ENCODE measurements around the gene ZPLD1.

ZPLD1 gene

DNA sequence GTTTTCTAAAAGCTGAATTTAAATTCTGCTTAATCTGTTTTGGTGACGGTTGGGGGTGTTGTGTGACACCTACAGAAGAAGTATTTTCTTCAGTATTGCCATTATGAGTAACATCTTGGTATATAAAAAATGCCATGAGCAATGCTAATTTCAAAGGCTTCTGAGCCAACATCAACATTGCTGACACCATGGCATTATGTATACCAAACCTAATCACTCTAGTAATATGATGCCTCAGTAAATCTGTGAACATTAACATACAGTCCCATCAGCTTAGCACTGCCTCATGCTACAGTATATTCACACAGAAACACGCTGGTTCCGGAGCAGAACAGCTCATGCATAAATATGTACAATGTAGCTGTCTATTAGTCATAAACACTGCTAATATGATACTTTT is 75.8 kb downstream of the ZPLD1 start:
- no peak for TF ChIP-seq SIN3A (IDR thresholded peaks at IDR 0.05; ENCODE audit: borderline replicate concordance, insufficient read depth, low read length)
- TF ChIP-seq REST (IDR thresholded peaks at IDR 0.05; ENCODE audit: insufficient read depth in 1 of 2, low read depth in 2 of 2, low read length in 2 of 2) = no peak
- no peak for TF ChIP-seq POLR2AphosphoS5 (IDR thresholded peaks at IDR 0.05; ENCODE audit: low read depth, low read length)
- no peak for TF ChIP-seq FOXP2 (optimal IDR thresholded peaks at IDR 0.05; ENCODE audit: borderline replicate concordance, extremely low read depth, extremely low read length, insufficient read depth)
- TF ChIP-seq TAF1 (IDR thresholded peaks at IDR 0.05; ENCODE audit: borderline replicate concordance, insufficient read depth, low read length) = no peak

- TF ChIP-seq TAF1 (IDR thresholded peaks at IDR 0.05; ENCODE audit: borderline replicate concordance, insufficient read depth, low read length) (no peak), POLR2AphosphoS5 (IDR thresholded peaks at IDR 0.05; ENCODE audit: low read depth, low read length) (no peak)
Observed at GRCh38 chr3:102511168-102511567, 76.4 kb downstream of the ZPLD1 start.

DNA sequence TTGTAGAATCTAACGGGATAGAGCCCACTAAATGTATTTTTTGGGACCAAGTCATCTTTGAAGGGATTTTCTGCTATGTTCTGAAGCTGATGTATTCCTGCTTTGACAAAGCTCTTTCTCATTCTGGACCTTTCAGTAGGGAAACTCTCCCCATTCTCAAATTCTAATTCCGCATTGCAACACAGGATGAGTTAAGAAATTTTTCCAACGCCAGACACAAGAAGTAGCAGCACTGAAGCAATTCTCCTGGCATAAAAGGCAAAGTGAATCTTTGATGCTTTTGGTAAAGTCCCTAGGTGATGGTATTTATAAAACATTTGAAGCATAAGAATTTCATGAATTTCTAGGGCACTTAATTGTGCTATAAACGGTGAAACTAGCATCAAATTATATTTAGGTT is 76.8 kb downstream of the ZPLD1 start:
- no peak for TF ChIP-seq TAF1 (IDR thresholded peaks at IDR 0.05; ENCODE audit: borderline replicate concordance, insufficient read depth, low read length)
- no peak for TF ChIP-seq FOXP2 (optimal IDR thresholded peaks at IDR 0.05; ENCODE audit: borderline replicate concordance, extremely low read depth, extremely low read length, insufficient read depth)
- TF ChIP-seq REST (IDR thresholded peaks at IDR 0.05; ENCODE audit: insufficient read depth in 1 of 2, low read depth in 2 of 2, low read length in 2 of 2) = no peak
- no peak for TF ChIP-seq POLR2AphosphoS5 (IDR thresholded peaks at IDR 0.05; ENCODE audit: low read depth, low read length)
- TF ChIP-seq SIN3A (IDR thresholded peaks at IDR 0.05; ENCODE audit: borderline replicate concordance, insufficient read depth, low read length) = no peak

DNA sequence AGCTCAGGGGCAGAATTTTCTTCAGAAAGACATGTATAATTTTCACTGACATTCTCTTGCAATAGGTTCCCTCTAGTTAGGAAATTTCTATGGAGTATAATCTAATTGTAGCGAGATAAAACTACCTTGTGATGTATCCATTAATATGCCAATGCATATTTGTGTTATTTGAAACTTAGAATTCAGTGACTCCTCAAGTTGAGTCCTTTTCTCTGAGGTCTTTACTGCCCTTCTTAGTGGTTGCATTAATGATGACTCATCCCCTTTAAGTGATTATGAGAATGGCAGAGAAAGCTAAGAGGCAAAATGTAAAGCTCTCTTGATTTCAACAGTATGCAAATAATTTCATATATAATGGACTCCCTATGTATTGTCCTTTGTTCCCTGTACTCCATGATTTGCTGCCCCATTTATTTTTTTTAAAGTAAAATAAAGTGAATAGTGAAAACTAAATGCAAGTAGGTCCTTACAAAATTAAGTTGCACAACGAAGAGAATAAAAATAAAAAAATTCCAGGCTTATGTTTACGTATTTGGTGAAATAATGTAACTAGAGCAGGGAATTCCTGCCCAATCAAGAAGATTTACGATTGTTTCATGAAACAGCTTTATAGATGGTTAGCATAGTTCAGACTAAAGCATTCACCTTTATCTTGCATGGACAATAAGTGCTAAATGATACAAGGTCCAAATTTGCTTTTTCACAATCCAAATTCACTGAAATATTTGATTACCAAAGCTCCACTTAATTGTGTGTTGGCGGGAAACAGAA is 78.1 kb downstream of the ZPLD1 start:
- TF ChIP-seq REST (IDR thresholded peaks at IDR 0.05; ENCODE audit: insufficient read depth in 1 of 2, low read depth in 2 of 2, low read length in 2 of 2) (no peak), POLR2AphosphoS5 (IDR thresholded peaks at IDR 0.05; ENCODE audit: low read depth, low read length) (no peak), FOXP2 (optimal IDR thresholded peaks at IDR 0.05; ENCODE audit: borderline replicate concordance, extremely low read depth, extremely low read length, insufficient read depth) (no peak)

GRCh38 chr3:102514241-102514640 is 79.4 kb downstream of the ZPLD1 start:
- TF ChIP-seq SIN3A (IDR thresholded peaks at IDR 0.05; ENCODE audit: borderline replicate concordance, insufficient read depth, low read length) = no peak
- TF ChIP-seq FOXP2 (optimal IDR thresholded peaks at IDR 0.05; ENCODE audit: borderline replicate concordance, extremely low read depth, extremely low read length, insufficient read depth) = no peak
- TF ChIP-seq REST (IDR thresholded peaks at IDR 0.05; ENCODE audit: insufficient read depth in 1 of 2, low read depth in 2 of 2, low read length in 2 of 2) = no peak
- TF ChIP-seq TAF1 (IDR thresholded peaks at IDR 0.05; ENCODE audit: borderline replicate concordance, insufficient read depth, low read length) = no peak
- TF ChIP-seq POLR2AphosphoS5 (IDR thresholded peaks at IDR 0.05; ENCODE audit: low read depth, low read length) = no peak

Data from PFSK-1 (cell line).